ACHN (cell line): ENCODE measurements around the gene LEMD3.

Experiments used
- DNase-seq: peaks from one replicate; pipeline ENCODE4 v3.0.0-alpha.2; 2015
- in situ Hi-C: cut with HindIII; loops from 2 replicates; pipeline ENCODE4 v1.10.0; 2017; ENCODE audit warnings: low sequenced_read_pairs, low pct_ligation_motif_present, low pct_unique_long_range_greater_than_20kb

The LEMD3 gene

DNA sequence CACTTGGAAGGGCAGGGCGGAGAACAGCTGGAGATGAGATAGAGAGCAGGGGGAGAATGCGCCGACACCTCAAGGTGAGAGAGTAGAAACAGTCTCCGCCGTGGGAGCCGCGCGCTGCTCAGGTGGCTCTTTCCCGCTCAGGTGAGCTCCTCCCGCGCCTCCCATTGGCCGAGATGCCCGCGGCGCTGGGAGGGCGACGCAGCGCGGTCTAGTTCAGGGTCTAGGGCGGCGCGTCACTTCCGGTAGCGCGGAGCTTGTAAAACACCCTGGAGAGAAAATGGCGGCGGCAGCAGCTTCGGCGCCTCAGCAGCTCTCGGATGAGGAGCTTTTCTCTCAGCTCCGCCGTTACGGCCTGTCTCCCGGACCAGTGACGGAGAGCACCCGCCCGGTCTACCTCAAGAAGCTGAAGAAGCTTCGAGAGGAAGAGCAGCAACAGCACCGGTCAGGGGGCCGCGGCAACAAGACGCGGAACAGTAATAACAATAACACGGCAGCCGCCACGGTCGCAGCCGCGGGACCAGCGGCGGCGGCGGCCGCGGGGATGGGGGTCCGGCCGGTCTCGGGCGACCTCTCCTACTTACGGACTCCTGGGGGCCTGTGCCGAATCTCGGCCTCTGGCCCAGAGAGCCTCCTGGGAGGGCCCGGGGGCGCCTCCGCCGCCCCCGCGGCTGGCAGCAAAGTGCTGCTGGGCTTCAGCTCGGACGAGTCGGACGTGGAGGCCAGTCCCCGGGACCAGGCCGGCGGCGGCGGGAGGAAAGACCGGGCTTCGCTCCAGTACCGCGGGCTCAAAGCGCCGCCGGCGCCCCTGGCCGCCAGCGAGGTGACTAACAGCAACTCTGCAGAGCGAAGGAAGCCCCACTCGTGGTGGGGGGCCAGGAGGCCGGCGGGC, at the start of gene LEMD3:
Gene LEMD3 (plus strand): TSS at position 264 of the 889 bp plus-strand sequence. CDS start 14 bp downstream, at position 278.
- DNase-seq, result peak; percentile 96
- in situ Hi-C loops, result no loop called here

DNA sequence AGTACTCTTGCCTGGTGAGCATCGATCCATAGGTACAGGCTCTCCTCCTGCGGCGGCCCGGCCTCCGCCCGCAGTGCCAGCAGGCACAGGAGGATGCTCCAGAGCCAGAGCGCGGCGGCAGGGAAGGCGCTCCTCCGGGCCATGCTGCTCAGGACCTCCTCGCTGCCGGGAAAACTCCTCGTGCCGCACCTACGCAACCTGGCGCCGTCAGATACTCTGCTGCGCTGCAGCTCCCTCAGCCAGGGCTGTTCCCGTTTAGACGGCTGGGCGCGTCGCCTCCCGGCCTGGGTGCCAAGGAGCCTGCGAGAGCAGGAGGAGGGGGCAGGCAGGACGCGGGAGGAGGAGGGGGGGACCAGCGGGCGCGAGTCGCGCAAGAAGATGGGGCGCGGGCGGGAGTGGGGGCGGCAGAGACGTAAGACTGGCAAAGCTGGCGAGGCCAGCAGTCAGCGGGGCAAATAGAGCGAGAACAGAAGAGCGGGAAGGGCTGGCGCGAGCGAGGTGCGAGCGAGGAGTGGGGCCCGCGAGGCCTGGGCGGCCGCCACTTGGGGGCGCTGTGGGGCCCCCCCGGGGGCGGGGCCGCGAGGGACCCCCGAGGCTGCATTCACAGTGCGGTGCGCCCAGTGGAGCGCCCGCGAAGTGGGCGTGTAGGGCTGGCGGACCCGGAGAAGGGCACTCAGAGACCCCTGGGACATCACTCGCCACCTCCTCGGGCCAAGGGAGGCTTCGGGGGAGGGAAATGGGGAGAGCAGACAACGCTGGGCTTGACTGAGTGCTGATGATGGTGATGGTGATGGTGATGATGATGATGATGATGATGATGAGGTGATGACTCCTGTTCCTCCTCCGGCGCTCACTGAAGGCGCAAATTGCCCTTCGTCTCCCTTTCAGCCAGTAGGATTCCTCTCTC, 48.1 kb upstream of the LEMD3 start, which contains the start of gene WIF1:
Gene WIF1 (minus strand): TSS at position 257 of the 907 bp plus-strand sequence. CDS start 114 bp downstream, at position 143.
- no peak for DNase-seq
- in situ Hi-C loops, result no loop called here

DNA sequence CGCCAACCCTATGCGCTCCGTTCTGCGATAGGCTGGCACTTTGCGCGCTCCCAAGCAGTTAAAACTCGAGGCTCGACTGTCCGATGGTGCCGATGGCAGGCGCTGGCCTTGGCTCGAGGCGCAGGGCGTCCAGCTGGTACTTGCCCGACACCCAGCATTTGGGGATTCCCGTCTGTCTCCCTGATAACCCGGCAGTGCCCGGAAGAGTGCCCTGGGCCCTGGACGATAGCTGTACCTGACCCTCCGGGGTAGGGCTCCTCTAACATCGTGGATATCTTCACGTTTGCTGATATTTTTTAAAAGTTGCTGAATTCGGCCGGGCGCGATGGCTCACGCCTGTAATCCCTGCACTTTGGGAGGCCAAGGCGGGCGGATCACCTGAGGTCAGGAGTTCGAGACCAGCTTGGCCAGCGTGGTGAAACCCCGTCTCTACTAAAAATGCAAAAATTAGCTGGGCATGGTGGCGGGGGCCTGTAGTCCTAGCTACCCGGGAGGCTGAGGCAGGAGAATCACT, 47.4 kb upstream of the LEMD3 start:
- in situ Hi-C loops, result no loop called here
- no peak for DNase-seq

DNA sequence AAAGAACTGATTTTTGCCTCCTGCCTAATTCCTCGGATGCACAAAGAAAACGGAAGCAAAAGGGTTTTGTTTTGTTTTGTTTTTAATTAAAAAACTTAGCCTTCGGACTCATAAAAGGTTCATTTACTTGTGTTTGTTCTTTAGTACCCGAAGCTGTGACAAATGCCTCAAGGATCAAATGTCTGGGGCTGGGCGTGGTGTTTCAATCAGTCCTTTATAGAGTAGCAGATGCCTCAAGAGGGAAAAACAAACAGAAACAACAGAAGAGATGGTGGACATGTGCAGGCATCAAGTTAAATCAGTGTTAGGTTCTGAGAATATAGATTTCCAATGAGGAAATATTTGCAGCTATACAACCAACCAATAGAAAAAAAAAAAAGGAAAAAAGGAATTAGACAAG, 46.7 kb upstream of the LEMD3 start:
- in situ Hi-C loops, result no loop called here
- no peak for DNase-seq

DNA sequence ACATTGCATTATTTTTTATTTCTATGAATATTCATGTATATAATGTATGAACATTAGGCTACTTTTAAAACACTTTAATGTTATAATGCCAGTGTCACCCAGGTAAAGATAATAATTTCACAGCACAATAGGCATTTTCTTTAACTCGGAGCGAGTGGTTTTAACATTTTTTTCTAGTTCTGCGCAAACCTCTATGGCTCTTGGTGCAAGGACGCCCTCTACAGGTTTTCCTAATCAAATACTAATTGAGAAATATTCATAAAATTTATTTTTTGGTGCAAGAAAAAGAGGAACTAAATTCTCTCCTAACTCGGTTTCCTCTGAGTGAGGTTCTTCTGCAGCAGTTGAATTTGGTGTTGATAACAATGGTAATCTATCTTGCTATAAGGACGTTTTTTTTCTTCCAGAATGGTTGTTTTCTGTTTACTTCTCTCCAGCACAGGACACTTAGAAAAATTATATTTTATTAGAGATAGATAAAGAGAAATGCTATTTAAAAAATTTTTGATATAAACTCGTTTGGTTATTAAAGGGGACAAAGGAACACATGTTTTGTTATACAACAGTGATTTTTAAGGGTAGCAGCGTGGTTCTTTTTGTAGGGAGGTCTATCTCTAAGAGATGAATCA, 45.8 kb upstream of the LEMD3 start:
- peak; percentile 63 for DNase-seq
- in situ Hi-C loops, result no loop called here

DNA sequence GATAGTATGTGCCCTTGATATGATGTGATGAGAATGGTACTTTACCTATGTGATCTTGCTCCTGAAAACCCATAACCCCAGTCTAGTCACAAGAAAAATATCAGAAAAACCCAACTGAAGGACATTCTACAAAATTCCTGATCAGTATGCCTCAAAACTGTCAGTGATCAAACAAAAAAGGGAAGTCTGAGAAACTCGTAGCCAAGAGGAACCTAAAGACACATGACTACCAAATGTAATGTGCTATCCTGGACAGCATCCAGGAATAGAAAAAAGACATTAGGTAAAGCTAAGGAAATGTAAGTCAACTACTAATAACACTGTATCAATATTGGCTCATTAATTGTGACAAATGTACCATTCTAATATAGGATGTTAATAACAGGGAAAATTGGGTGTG, 44.1 kb upstream of the LEMD3 start:
- no peak for DNase-seq
- in situ Hi-C loops, result no loop called here

DNA sequence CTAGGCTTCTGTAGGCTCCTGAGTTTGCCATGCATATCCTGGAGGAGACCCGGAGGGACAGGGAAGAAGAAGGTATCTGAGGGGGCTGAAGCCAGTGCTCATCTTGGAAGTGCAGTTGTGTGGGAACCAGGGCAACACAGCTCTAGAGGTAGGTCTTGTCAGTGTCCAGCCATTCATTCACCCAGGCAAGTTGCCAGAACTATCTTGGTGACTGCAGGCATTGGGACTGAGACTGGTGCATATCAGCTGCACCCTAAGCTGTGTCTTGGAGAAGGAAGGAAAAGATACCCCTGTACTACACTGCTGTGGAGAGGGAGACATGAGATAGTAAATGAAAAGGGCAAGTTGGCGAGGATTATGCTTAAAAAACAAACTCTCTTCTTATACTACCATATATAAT, 43.4 kb upstream of the LEMD3 start:
- in situ Hi-C loops, result no loop called here
- DNase-seq, result no peak

DNA sequence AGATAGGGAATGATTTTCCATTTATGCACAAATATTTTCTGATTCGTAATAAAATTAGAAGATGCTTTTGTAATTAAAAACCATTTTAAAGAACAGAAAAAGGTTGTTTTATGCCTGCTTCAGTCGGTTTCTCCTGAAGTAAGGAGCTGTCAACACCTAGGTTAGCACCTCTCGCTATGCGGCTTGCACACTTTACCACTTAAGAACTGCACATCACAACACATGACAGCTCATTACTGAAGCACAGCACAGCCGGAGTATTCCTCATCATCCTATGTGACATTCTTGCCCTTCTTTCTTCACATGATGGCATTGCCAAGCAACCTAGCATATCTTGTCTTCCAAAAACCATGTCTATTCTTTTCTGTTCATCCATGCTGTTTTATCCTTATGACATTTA, 42.9 kb upstream of the LEMD3 start:
- DNase-seq, result no peak
- in situ Hi-C loops, result no loop called here

DNA sequence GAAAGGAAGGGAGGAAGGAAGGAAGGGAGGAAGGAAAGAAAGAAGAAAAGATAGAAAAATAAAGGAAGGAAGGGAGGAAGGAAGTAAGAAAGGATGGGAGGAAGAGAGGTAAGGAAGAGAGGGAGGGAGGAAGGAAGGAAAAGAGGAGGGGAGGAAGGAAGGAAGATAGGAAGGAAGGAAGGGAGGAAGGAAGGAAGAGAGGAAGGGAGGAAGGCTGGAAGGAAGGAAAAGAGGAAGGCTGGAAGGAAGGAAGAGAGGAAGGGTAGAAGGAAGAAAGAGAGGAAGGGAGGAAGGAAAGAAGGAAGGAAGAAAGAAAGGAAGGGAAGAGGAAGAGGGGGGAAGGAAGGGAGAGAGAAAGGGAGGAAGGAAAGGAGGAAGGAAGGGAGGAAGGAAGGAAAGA, 35.5 kb upstream of the LEMD3 start:
- in situ Hi-C loops, result no loop called here
- DNase-seq, result no peak

DNA sequence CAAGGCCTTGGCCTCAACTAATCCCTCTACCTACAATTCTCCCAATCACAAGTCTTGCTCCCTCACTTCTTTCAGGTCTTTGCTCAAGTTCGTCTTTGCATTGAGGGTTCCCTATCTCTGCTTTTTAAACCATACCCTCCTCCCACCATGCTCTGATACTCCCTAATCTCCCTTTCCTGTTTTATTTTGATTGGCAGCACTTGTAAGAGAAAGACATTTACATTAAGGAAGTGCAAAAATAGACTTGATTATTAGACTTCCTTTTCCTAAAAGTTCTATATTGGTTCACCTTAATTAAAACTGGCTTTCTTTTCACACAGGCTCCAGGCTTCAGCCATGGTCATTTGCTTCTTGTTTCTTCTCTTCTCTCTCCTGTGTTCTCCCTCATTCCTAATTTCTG, 30.0 kb upstream of the LEMD3 start:
- DNase-seq, result no peak

DNA sequence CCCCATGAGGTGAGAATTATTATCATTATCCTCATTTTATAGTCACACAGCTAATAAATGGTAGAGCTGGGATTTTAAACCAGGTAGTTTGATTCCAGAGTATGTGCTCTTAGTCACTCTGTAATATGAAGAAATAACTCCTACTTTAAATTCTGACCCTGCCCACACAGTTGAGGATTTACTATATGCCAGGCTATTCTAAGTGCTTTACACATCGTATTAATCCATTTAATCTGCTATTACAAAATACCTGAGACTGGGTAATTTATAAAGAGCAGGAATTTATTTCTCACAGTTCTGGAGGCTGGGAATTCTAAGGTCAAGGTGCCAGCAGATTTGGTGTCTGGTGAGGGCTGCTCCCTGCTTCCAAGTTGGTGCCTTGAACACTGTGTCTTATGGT, 28.6 kb upstream of the LEMD3 start:
- in situ Hi-C loops, result no loop called here

More for the DNA sequence above, 30.0 kb upstream of the LEMD3 start:
- in situ Hi-C loops, result no loop called here

DNA sequence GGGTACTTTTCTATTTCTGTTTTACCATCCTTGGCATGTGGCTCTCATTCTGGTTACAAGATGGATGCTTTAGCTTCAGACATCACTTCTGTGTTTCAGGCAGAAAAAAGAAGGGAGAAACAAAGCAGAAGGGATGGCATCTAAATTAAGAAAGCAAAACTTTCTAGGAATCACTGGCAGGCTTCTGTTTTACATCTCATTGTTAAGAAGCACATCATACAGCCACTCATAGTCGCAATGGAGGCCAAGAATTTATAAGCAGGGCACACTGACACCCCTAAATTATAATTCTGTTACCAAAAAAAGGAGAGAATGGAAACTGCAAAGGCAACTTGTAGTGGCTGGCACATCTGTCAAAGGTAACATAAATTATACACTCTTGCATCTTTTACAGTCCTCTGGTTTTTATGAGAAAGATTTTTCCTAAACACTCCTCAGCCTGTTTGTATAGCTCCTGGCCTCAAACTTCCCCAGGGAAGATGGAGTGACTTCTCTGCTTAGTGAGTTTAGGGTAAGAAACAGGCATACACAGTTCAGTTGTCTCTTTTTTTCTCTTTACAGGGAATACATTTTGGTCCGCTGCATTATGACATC, 22.0 kb upstream of the LEMD3 start:
- in situ Hi-C loops, result no loop called here
- no peak for DNase-seq

More for the DNA sequence above, 28.6 kb upstream of the LEMD3 start:
- DNase-seq, result no peak

DNA sequence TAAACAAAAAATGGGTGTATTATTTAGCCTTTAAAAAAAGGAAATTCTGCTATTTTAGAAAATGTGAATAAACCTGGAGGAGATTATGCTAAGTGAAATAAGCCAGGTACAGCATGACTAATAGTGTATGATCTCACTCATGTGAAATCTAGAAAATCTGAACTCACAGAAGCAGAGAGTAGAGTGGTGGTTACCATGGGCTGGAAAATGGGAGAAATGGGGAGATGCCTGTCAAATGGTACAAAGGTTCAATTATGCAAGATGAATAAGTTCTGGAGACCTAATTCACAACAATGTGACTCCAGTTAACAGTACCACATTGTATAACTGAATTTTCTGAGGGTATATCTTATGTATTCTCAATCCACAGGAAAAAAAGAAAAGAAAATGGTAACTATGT, 17.4 kb upstream of the LEMD3 start:
- in situ Hi-C loops, result no loop called here
- peak; percentile 62 for DNase-seq

DNA sequence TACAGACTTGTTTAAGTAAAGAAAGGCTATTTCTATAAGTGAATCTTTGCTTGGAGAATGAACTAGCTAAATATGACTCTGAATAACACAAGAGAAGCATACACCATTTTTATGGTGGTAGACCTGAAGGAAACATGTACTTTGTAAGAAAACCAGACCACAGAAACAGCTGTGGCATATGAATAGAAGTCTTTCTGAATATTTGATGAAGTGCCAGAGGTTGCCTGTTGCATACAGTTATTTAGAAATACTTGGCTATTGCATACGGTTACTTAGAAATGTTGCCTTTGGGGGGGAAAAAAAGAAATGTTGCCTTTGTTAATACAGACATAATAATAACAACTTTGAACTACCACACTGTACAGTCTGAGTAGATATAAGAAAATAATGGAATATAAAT, 16.8 kb upstream of the LEMD3 start:
- in situ Hi-C loops, result no loop called here
- no peak for DNase-seq

DNA sequence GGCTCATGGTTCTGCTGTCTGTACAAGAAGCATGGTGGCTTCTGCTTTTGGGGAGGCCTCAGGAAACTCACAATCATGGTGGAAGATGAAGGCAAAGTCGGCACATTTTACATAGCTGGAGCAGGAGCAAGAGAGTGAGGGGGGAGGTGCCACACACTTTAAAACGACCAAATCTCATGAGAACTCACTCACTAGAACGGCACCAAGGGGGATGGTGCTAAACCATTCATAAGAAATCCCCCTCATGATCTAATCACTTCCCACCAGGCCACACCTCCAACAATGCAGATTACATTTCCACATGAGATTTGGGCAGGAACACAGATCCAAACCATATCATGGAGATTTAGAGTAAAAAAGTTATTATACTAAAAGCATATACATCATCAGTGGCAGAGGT, 13.6 kb upstream of the LEMD3 start:
- DNase-seq, result no peak
- in situ Hi-C loops, result no loop called here

DNA sequence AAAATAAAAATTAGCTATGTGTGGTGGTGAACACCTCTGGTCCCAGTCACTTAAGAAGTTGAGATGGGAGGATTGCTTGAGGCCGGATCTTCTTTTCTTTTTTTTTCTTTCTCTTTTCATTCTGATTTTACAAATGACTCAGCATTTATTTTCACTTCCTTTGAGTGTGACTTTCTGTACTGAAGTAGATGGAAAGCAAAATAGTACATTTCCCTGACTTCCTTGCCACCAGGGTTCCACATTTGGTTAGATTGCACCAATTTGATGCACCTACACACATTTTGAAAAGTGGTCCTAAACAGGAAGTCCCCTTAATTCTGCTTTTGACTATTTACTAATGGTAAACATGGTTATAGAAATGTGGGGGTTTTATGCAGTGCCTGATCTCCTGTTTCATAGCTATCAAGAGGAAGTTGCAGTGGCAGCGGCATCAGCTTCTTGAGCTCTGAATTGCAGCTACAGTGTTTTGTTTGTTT, 13.0 kb upstream of the LEMD3 start:
- no peak for DNase-seq
- in situ Hi-C loops, result no loop called here

DNA sequence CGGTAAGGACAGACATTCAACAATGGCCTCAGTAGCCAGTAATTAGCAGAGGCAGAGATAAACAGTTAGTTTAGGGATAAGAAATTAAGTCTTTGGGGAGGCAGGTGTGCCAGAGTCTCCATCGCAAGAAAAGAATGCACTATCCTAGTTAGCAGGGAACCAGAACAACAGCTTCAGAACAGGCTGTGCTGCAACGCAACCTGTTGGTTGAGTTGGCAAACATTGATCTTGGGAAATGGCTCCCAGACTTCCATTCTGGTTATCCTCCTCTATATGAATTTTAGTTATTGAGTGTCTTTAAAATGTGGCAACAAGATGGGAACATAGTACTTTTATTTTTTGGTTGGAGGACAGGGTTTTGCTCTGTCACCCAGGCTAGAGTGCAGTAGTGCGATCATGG, 12.3 kb upstream of the LEMD3 start:
- in situ Hi-C loops, result no loop called here

DNA sequence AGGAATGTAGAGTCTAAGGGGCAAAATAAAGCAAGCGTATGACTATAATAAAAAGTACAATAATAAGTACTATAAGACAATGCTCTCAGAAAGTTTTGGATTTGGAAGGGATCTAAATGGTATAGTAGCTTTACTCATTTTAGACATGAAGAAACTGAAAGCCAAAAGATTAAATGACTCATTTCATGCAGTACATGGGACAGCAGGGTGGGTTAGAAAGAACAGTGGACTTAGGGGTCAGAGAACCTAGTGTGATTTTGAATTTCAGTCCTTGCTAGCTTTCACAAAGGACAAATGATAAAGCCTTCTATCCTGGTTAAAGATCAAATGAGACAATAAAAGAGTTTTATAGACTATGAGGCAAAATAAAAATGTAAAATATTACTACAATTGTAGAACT, 6.8 kb upstream of the LEMD3 start:
- in situ Hi-C loops, result no loop called here
- DNase-seq, result no peak

More for the DNA sequence above, 12.3 kb upstream of the LEMD3 start:
- DNase-seq, result no peak
